Measurements from ENCODE around the gene TRO. TPM values are rescaled to one million over a fixed set of nuclear protein-coding genes. Genes with fewer than 3 reads are reported as not detected.

TRO gene
- total RNA-seq, 3 donors from 2014 or later (not counting 1 experiment from before 2014, with no cell fraction given) = 2.9 to 4.3 (median 4.2) TPM

GRCh38 chrX:54923376-54923775 is 2.8 kb downstream of the TRO start:
- Mint-ChIP-seq H3K4me3 (no peak overlapping the region), H3K27ac (no peak overlapping the region), H3K36me3 (no peaks in the 10 kb centered on the region), H3K9me3 (no peaks in the 10 kb centered on the region), H3K4me1 (peaks cover 14 to 24% of the 10 kb centered on the region in 2 donors), H3K27me3 (ENCODE audit: low read depth in 2 of 2) (no peaks in the 10 kb centered on the region)
- ATAC-seq = no peak
- no peak for TF ChIP-seq CTCF (IDR thresholded peaks at IDR 0.05)
- Histone ChIP-seq H3K9me3 (ENCODE audit: control insufficient read depth, insufficient read depth, low read length) (no peaks in the 10 kb centered on the region), H3K27me3 (ENCODE audit: control insufficient read depth, insufficient read depth, low read length) (no peaks in the 10 kb centered on the region), H3K4me3 (ENCODE audit: low read length) (no peak overlapping the region), H3K27ac (ENCODE audit: low read length) (no peak overlapping the region), H3K36me3 (ENCODE audit: control insufficient read depth, insufficient read depth, low read length) (no peaks in the 10 kb centered on the region), H3K4me1 (ENCODE audit: control insufficient read depth, insufficient read depth, low read length) (peaks cover 17% of the 10 kb centered on the region)
- WGBS (ENCODE audit: insufficient coverage) = 91% methylated on average over 5 of the region's 7 CpGs
- DNase-seq = no peak
- intact Hi-C loops (cut with micrococcal nuclease) = no loop called here

GRCh38 chrX:54926978-54927377 is 6.4 kb downstream of the TRO start:
- no peak for DNase-seq
- TF ChIP-seq CTCF (IDR thresholded peaks at IDR 0.05) = no peak
- Mint-ChIP-seq H3K27me3 (ENCODE audit: low read depth in 2 of 2) (no peaks in the 10 kb centered on the region), H3K9me3 (no peaks in the 10 kb centered on the region), H3K36me3 (no peaks in the 10 kb centered on the region), H3K4me3 (no peak overlapping the region), H3K27ac (no peak overlapping the region), H3K4me1 (peaks cover 0 to 5% of the 10 kb centered on the region in 2 donors)
- intact Hi-C loops (cut with micrococcal nuclease) = no loop called here
- ATAC-seq = no peak
- no peaks in the 10 kb centered on the region for H3K36me3 ChIP-seq (ENCODE audit: control insufficient read depth, insufficient read depth, low read length)
- no peak overlapping the region for H3K4me3 ChIP-seq (ENCODE audit: low read length)
- no peaks in the 10 kb centered on the region for H3K9me3 ChIP-seq (ENCODE audit: control insufficient read depth, insufficient read depth, low read length)
- no peaks in the 10 kb centered on the region for H3K27me3 ChIP-seq (ENCODE audit: control insufficient read depth, insufficient read depth, low read length)
- H3K27ac ChIP-seq (ENCODE audit: low read length) = no peak overlapping the region
- 70% methylated on average over 2 of the region's 2 CpGs for WGBS (ENCODE audit: insufficient coverage)
- H3K4me1 ChIP-seq (ENCODE audit: control insufficient read depth, insufficient read depth, low read length) = peaks cover 5% of the 10 kb centered on the region

GRCh38 chrX:54928876-54929275 is 8.3 kb downstream of the TRO start:
- Histone ChIP-seq H3K4me3 (ENCODE audit: low read length) (no peak overlapping the region), H3K27ac (ENCODE audit: low read length) (no peak overlapping the region), H3K36me3 (ENCODE audit: control insufficient read depth, insufficient read depth, low read length) (no peaks in the 10 kb centered on the region), H3K27me3 (ENCODE audit: control insufficient read depth, insufficient read depth, low read length) (no peaks in the 10 kb centered on the region), H3K9me3 (ENCODE audit: control insufficient read depth, insufficient read depth, low read length) (no peaks in the 10 kb centered on the region), H3K4me1 (ENCODE audit: control insufficient read depth, insufficient read depth, low read length) (no peaks in the 10 kb centered on the region)
- no peak for TF ChIP-seq CTCF (IDR thresholded peaks at IDR 0.05)
- no peak overlapping the region for H3K4me3 Mint-ChIP-seq
- no peaks in the 10 kb centered on the region for H3K9me3 Mint-ChIP-seq
- intact Hi-C loops (cut with micrococcal nuclease) = no loop called here
- H3K27ac Mint-ChIP-seq = no peak overlapping the region
- no peaks in the 10 kb centered on the region for H3K4me1 Mint-ChIP-seq
- DNase-seq (no peak), ATAC-seq (no peak)
- WGBS (ENCODE audit: insufficient coverage) = 98% methylated on average over 3 of the region's 3 CpGs
- no peaks in the 10 kb centered on the region for H3K36me3 Mint-ChIP-seq
- H3K27me3 Mint-ChIP-seq (ENCODE audit: low read depth in 2 of 2) = no peaks in the 10 kb centered on the region

GRCh38 chrX:54930291-54931049 is 9.8 kb downstream of the TRO start:
- Mint-ChIP-seq H3K9me3 (no peaks in the 10 kb centered on the region), H3K4me3 (no peak overlapping the region), H3K36me3 (no peaks in the 10 kb centered on the region), H3K27ac (no peak overlapping the region), H3K27me3 (ENCODE audit: low read depth in 2 of 2) (no peaks in the 10 kb centered on the region), H3K4me1 (no peaks in the 10 kb centered on the region)
- Histone ChIP-seq H3K4me3 (ENCODE audit: low read length) (no peak overlapping the region), H3K9me3 (ENCODE audit: control insufficient read depth, insufficient read depth, low read length) (no peaks in the 10 kb centered on the region), H3K27me3 (ENCODE audit: control insufficient read depth, insufficient read depth, low read length) (no peaks in the 10 kb centered on the region), H3K4me1 (ENCODE audit: control insufficient read depth, insufficient read depth, low read length) (no peaks in the 10 kb centered on the region), H3K27ac (ENCODE audit: low read length) (no peak overlapping the region), H3K36me3 (ENCODE audit: control insufficient read depth, insufficient read depth, low read length) (no peaks in the 10 kb centered on the region)
- WGBS (ENCODE audit: insufficient coverage) = 91% methylated on average over 16 of the region's 17 CpGs
- ATAC-seq (no peak), DNase-seq (no peak)
- intact Hi-C loops (cut with micrococcal nuclease) = no loop called here
- no peak for TF ChIP-seq CTCF (IDR thresholded peaks at IDR 0.05)

Data from natural killer cell (primary cell).